SK-N-SH (cell line): ENCODE results near the gene DENND2D. TPM values are rescaled to one million over a fixed set of nuclear protein-coding genes. Genes with fewer than 3 reads are reported as not detected.

Experiments
- CTCF ChIA-PET: fragments of 300-600, 350-600 bp; formaldehyde crosslinking; extraction: SDS; loops from one replicate; lab custom pipeline; 2021; lab: Yijun Ruan, JAX
- POLR2A ChIA-PET: fragments of 350-600 bp; sonication (Branson Sonifier 250); formaldehyde crosslinking; extraction: SDS; loops from one replicate; lab custom pipeline; 2020; ENCODE audit warnings: antibody characterized with exemption, inconsistent platforms; lab: Yijun Ruan, JAX
- DNase-seq: peaks from one replicate; pipeline ENCODE4 v3.0.0; 2012
- H2AFZ ChIP-seq: fragments of 200-600 bp; sonication (generic); 2 replicates; pipeline ENCODE4 v1.8.1; 2016; ENCODE audit warnings: antibody characterized with exemption, mild to moderate bottlenecking, low read depth
- H3F3A ChIP-seq: fragments of 200-600 bp; sonication (generic); replicated peaks from 2 replicates; pipeline ENCODE3; 2016; ENCODE audit warnings: antibody characterized with exemption, mild to moderate bottlenecking; ENCODE audit not compliant: insufficient read depth
- H3K27ac ChIP-seq, 2 experiments: fragments of 200-500 bp in 1 of 2; fragments of 200-600 bp in 1 of 2; sonication (Bioruptor generic) in 1 of 2; sonication (generic), shearing (Covaris generic) in 1 of 2; 2 replicates each; pipeline versions ENCODE4 v1.5.1 to v1.6.1; 2014 to 2016; ENCODE audit warnings: low read depth in 2 of 2, inconsistent platforms in 1 of 2, low read length in 1 of 2, mild to moderate bottlenecking in 1 of 2, mixed read lengths in 1 of 2
- H3K27me3 ChIP-seq: fragments of 200-600 bp; sonication (generic), shearing (Covaris generic); 2 replicates; pipeline ENCODE4 v1.6.1; 2016; ENCODE audit warnings: mixed run types; ENCODE audit not compliant: insufficient read depth
- H3K36me3 ChIP-seq, 2 experiments: fragments of 200-500 bp in 1 of 2; fragments of 200-600 bp in 1 of 2; sonication (Bioruptor generic) in 1 of 2; sonication (generic) in 1 of 2; replicated peaks in 1 of 2; 2 replicates each; pipeline versions ENCODE3 to v1.5.1; 2014 to 2016; ENCODE audit warnings: low read length in 1 of 2, mild to moderate bottlenecking in 1 of 2; ENCODE audit not compliant: insufficient read depth in 2 of 2, control insufficient read depth in 1 of 2
- H3K4me1 ChIP-seq, 2 experiments: fragments of 200-500 bp in 1 of 2; fragments of 200-600 bp in 1 of 2; sonication (Bioruptor generic) in 1 of 2; sonication (generic), shearing (Covaris generic) in 1 of 2; 2 replicates each; pipeline versions ENCODE4 v1.5.1 to v1.6.1; 2014 to 2016; ENCODE audit warnings: low read depth in 1 of 2, low read length in 1 of 2, mixed run types in 1 of 2; ENCODE audit not compliant: insufficient read depth in 2 of 2, control insufficient read depth in 1 of 2
- H3K4me2 ChIP-seq: fragments of 200-600 bp; sonication (generic), shearing (Covaris generic); 2 replicates; pipeline ENCODE4 v1.6.1; 2017; ENCODE audit warnings: mixed run types
- H3K4me3 ChIP-seq, 2 experiments: fragments of 200-500 bp in 1 of 2; fragments of 200-600 bp in 1 of 2; sonication (Bioruptor generic) in 1 of 2; sonication (generic), shearing (Covaris generic) in 1 of 2; 2 replicates each; pipeline versions ENCODE4 v1.5.1 to v1.8.1; 2014 to 2016; ENCODE audit warnings: low read depth in 2 of 2, inconsistent platforms in 1 of 2, low read length in 1 of 2, mild to moderate bottlenecking in 1 of 2, mixed read lengths in 1 of 2, moderate library complexity in 1 of 2
- H3K79me2 ChIP-seq: fragments of 200-600 bp; sonication (generic); 2 replicates; pipeline ENCODE4 v1.8.1; 2017; ENCODE audit warnings: mild to moderate bottlenecking; ENCODE audit not compliant: insufficient read depth
- H3K9ac ChIP-seq: fragments of 200-600 bp; sonication (generic); 2 replicates; pipeline ENCODE4 v1.6.1; 2017; ENCODE audit warnings: mixed run types
- H3K9me2 ChIP-seq: fragments of 200-600 bp; sonication (generic); 2 replicates; pipeline ENCODE4 v1.6.1; 2017; ENCODE audit warnings: mixed run types
- H3K9me3 ChIP-seq: fragments of 200-600 bp; sonication (generic); 2 replicates; pipeline ENCODE4 v1.6.1; 2017; ENCODE audit warnings: mixed run types, mild to moderate bottlenecking, moderate library complexity
- H4K20me1 ChIP-seq: fragments of 200-600 bp; sonication (generic); 2 replicates; pipeline ENCODE4 v1.6.1; 2017; ENCODE audit warnings: mild to moderate bottlenecking, mixed run types; ENCODE audit not compliant: insufficient read depth
- ELF1 ChIP-seq: IDR thresholded peaks from 2 replicates; pipeline ENCODE4 v1.4.0; 2012
- FOSL2 ChIP-seq: IDR thresholded peaks from 2 replicates; pipeline ENCODE4 v1.4.0; 2012; ENCODE audit warnings: low read depth, mild to moderate bottlenecking, moderate library complexity, borderline replicate concordance
- FOXJ3 ChIP-seq: sonication (generic); formaldehyde crosslinking; IDR thresholded peaks from 2 replicates; pipeline ENCODE4 v1.5.1; 2020; ENCODE audit warnings: mild to moderate bottlenecking, missing genetic modification reagents
- GABPA ChIP-seq: IDR thresholded peaks from 2 replicates; pipeline ENCODE4 v1.4.0; 2012; ENCODE audit warnings: low read depth, mild to moderate bottlenecking
- GATA2 ChIP-seq: sonication (generic); formaldehyde crosslinking; IDR thresholded peaks from 2 replicates; pipeline ENCODE4 v1.5.0; 2020; ENCODE audit warnings: mild to moderate bottlenecking, missing genetic modification reagents
- JUND ChIP-seq: IDR thresholded peaks from 2 replicates; pipeline ENCODE4 v1.4.0; 2012
- MEF2A ChIP-seq: IDR thresholded peaks from 2 replicates; pipeline ENCODE4 v1.4.0; 2012; ENCODE audit warnings: low read depth, borderline replicate concordance
- NRF1 ChIP-seq: IDR thresholded peaks from 2 replicates; pipeline ENCODE4 v1.6.1; 2012; ENCODE audit warnings: low read depth, mild to moderate bottlenecking, low read length
- POLR2AphosphoS5 ChIP-seq: IDR thresholded peaks from 2 replicates; pipeline ENCODE4 v1.6.1; 2012; ENCODE audit warnings: low read depth, low read length
- RCOR1 ChIP-seq: fragments of 150-350 bp; IDR thresholded peaks from 2 replicates; pipeline ENCODE4 v1.6.1; 2017; ENCODE audit warnings: antibody characterized with exemption, low read length
- RFX5 ChIP-seq: IDR thresholded peaks from 2 replicates; pipeline ENCODE4 v1.6.1; 2012; ENCODE audit warnings: mild to moderate bottlenecking, improper control_type of control experiment, low read length
- SMC3 ChIP-seq: IDR thresholded peaks from 2 replicates; pipeline ENCODE4 v1.6.1; 2012; ENCODE audit warnings: low read depth, low read length, improper control_type of control experiment
- TCF12 ChIP-seq: IDR thresholded peaks from 2 replicates; pipeline ENCODE4 v1.4.0; 2012
- TEAD4 ChIP-seq: IDR thresholded peaks from 2 replicates; pipeline ENCODE4 v1.4.0; 2012; ENCODE audit warnings: mild to moderate bottlenecking, borderline replicate concordance; ENCODE audit not compliant: insufficient read depth
- YY1 ChIP-seq: IDR thresholded peaks from 2 replicates; pipeline ENCODE4 v1.4.0; 2012; ENCODE audit warnings: low read depth, mild to moderate bottlenecking
- WGBS: methylation state at CpG from one replicate; pipeline ENCODE4 v1.1.6; 2017; ENCODE audit warnings: low lambda C conversion rate; 5-methylcytosine and 5-hydroxymethylcytosine counted together
- polyA plus RNA-seq, 3 experiments: library from polyadenylated mRNA; depleted of rRNA; stranded (reverse); fragments of >200 nt; gene quantifications; 2 replicates each; pipeline ENCODE4 v1.2.3, GENCODE V29; 2012
- TF ChIP-seq, protein P1 (sequence below): fragments of 150-350 bp; IDR thresholded peaks from 2 replicates; pipeline ENCODE4 v1.6.1; 2016; ENCODE audit warnings: mild to moderate bottlenecking, low read depth, low read length
- TF ChIP-seq, protein P2 (sequence below): fragments of 200-600 bp; sonication (generic); IDR thresholded peaks from 2 replicates; pipeline ENCODE4 v1.6.1; 2017; ENCODE audit warnings: antibody characterized with exemption, mild to moderate bottlenecking, moderate library complexity
- TF ChIP-seq, protein P3 (sequence below): IDR thresholded peaks from 2 replicates; pipeline ENCODE4 v1.4.0; 2012; ENCODE audit warnings: low read depth, borderline replicate concordance

DENND2D gene
- polyA plus RNA-seq, 1 of the 3 experiments (the other 2 are of a cell fraction) = 1.3 TPM

DNA sequence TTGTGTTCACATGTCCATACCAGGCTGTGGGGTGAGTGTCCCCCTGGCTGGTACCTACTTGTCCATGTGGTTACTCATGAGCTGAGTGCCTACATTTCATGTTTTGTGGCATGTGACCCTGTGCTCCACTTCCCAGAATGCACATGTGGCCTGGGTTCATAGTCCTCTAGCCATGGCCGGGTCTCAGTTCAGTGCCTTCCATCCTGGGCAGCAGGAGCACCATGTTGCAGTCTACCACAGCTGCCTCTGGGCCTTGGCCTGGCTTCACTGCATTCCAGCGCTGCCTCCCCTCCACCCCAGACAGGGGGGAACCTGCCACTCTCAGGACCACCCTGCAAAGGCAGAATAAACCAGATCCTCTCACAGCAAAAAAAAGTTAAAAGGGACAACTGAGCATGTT, 54.9 kb downstream of the DENND2D start (continued):
- TF ChIP-seq RCOR1 (no peak), SMC3 (no peak), NRF1 (no peak), FOXJ3 (CRISPR knock-in tag) (no peak), TEAD4 (no peak)
- TF ChIP-seq, protein P1, sequence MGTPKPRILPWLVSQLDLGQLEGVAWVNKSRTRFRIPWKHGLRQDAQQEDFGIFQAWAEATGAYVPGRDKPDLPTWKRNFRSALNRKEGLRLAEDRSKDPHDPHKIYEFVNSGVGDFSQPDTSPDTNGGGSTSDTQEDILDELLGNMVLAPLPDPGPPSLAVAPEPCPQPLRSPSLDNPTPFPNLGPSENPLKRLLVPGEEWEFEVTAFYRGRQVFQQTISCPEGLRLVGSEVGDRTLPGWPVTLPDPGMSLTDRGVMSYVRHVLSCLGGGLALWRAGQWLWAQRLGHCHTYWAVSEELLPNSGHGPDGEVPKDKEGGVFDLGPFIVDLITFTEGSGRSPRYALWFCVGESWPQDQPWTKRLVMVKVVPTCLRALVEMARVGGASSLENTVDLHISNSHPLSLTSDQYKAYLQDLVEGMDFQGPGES = no peak
- TF ChIP-seq, all 33 proteins: peak for 0

DNA sequence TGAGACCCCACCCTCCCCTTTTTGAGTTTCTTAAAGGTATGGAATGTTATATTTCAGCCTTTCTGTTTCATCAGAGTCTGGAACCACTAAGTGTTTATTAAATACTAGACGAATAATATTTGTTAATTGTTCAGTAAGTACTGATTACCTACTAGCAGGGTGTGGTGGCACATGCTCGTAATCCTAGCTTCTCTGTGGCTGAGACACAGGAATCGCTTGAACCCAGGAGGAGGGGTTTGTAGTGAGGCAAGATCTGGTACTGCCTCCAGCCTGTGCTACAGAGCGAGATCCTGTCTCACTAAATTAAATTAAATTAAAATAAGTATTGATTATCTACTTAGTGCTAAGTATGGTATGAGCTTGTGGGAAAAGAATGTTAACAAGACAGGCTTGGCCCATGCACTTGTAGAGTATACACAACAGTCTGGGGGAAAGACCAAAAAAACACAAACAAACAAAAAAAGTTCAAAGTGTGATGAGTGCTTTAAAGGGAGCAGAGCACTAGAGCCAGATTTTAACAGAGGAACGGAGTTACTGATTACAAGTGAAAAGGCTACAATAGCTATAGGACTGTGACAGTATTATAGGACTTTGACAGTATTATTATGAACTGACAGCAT, 58.0 kb downstream of the DENND2D start:
- Histone ChIP-seq H3K27me3 (no peaks in the 10 kb centered on the region), H3K4me3 (no peak overlapping the region), H3K4me1 (peaks cover 7 to 25% of the 10 kb centered on the region in 2 experiments; a peak in 3 of 4 replicates)
- TF ChIP-seq NRF1 (no peak), TEAD4 (no peak), JUND (no peak), MEF2A (no peak), RFX5 (no peak), GATA2 (CRISPR knock-in tag) (no peak), FOSL2 (no peak), SMC3 (no peak), GABPA (no peak), ELF1 (no peak), POLR2AphosphoS5 (no peak), YY1 (no peak), TCF12 (no peak)
- TF ChIP-seq, protein P2, sequence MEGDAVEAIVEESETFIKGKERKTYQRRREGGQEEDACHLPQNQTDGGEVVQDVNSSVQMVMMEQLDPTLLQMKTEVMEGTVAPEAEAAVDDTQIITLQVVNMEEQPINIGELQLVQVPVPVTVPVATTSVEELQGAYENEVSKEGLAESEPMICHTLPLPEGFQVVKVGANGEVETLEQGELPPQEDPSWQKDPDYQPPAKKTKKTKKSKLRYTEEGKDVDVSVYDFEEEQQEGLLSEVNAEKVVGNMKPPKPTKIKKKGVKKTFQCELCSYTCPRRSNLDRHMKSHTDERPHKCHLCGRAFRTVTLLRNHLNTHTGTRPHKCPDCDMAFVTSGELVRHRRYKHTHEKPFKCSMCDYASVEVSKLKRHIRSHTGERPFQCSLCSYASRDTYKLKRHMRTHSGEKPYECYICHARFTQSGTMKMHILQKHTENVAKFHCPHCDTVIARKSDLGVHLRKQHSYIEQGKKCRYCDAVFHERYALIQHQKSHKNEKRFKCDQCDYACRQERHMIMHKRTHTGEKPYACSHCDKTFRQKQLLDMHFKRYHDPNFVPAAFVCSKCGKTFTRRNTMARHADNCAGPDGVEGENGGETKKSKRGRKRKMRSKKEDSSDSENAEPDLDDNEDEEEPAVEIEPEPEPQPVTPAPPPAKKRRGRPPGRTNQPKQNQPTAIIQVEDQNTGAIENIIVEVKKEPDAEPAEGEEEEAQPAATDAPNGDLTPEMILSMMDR = no peak
- TF ChIP-seq, protein P3, sequence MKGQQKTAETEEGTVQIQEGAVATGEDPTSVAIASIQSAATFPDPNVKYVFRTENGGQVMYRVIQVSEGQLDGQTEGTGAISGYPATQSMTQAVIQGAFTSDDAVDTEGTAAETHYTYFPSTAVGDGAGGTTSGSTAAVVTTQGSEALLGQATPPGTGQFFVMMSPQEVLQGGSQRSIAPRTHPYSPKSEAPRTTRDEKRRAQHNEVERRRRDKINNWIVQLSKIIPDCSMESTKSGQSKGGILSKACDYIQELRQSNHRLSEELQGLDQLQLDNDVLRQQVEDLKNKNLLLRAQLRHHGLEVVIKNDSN = no peak
- TF ChIP-seq, all 33 proteins: peak for 0
- CTCF ChIA-PET = interaction anchor here (1.2 kb wide), 1 partner anchor 52 kb away, joined by 3 read pairs; no protein-coding TSS in a partner anchor
- H2AFZ ChIP-seq = no peak overlapping the region
- peaks cover 5% of the 10 kb centered on the region; the same call in 1 of the 2 replicates for H4K20me1 ChIP-seq
- H3K36me3 ChIP-seq = peaks cover 7 to 8% of the 10 kb centered on the region in 2 experiments
- H3K27ac ChIP-seq = no peak overlapping the region
- no peak overlapping the region for H3K9ac ChIP-seq
- 81% methylated on average over 5 of the region's 5 CpGs for WGBS
- peak overlapping the region; percentile 92; the same call in 1 of the 2 replicates for H3K4me2 ChIP-seq
- H3K79me2 ChIP-seq = peaks cover 93% of the 10 kb centered on the region
- DNase-seq = no peak
- no peaks in the 10 kb centered on the region for H3F3A ChIP-seq
- H3K9me2 ChIP-seq = no peaks in the 10 kb centered on the region
- POLR2A ChIA-PET = no interaction called here
- no peaks in the 10 kb centered on the region for H3K9me3 ChIP-seq
